GM12878 (cell line): Measurements from ENCODE around the gene TLL2. TPM values are rescaled to one million over a fixed set of nuclear protein-coding genes. Genes with fewer than 3 reads are reported as not detected.
A peak's percentile ranks its signal among the peaks of the same experiment; 100 is the strongest.

Experiments
- DPF2 ChIP-seq: fragments of 450-650 bp; IDR thresholded peaks from 2 replicates; pipeline ENCODE4 v1.6.1; 2017; ENCODE audit warnings: mild to moderate bottlenecking
- GATAD2B ChIP-seq: fragments of 450-650 bp; conservative IDR thresholded peaks from 2 replicates; pipeline ENCODE4 v1.6.1; 2017; ENCODE audit warnings: low read depth, mild to moderate bottlenecking, moderate library complexity
- HDGF ChIP-seq: fragments of 450-650 bp; IDR thresholded peaks from 2 replicates; pipeline ENCODE4 v1.6.1; 2016; ENCODE audit warnings: antibody characterized with exemption
- KDM1A ChIP-seq: fragments of 200-600 bp; sonication (generic); IDR thresholded peaks from 2 replicates; pipeline ENCODE4 v1.6.1; 2016; ENCODE audit warnings: borderline replicate concordance
- POU2F2 ChIP-seq: IDR thresholded peaks from 3 replicates; pipeline ENCODE4 v1.6.1; 2011; ENCODE audit warnings: low read depth, mild to moderate bottlenecking, low read length, borderline replicate concordance
- SMAD1 ChIP-seq: fragments of 450-650 bp; IDR thresholded peaks from 2 replicates; pipeline ENCODE4 v1.6.1; 2018; ENCODE audit warnings: mild to moderate bottlenecking, low read depth; ENCODE audit not compliant: partially characterized antibody
- ZBED1 ChIP-seq: IDR thresholded peaks from 2 replicates; pipeline ENCODE4 v1.6.1; 2016; ENCODE audit warnings: borderline replicate concordance
- ZNF24 ChIP-seq: fragments of 450-650 bp; IDR thresholded peaks from 2 replicates; pipeline ENCODE4 v1.6.1; 2017; ENCODE audit warnings: antibody characterized with exemption, mild to moderate bottlenecking
- polyA plus RNA-seq, 11 experiments: library from polyadenylated mRNA; depleted of rRNA in 4 of 11; unstranded in 6 of 11; stranded (reverse) in 5 of 11; fragments of >200 nt; fragmentation: Nextera tagmentation in 4 of 11; fragmentation: Illumina TruSeq in 1 of 11; extraction: Ambion mirVana in 4 of 11; extraction: Trizol in 1 of 11; gene quantifications; 1 replicate in 1 of 11; 2 replicates in 10 of 11; pipeline versions ENCODE4 v1.2.1 to v1.2.3, GENCODE V29; 2011 to 2016; ENCODE audit warnings: inconsistent platforms in 2 of 11, missing spikeins in 2 of 11, low read depth in 1 of 11
- total RNA-seq, 4 experiments: library from RNA; depleted of rRNA in 3 of 4; stranded (reverse); fragments of >200 nt in 3 of 4; fragmentation: Illumina TruSeq in 1 of 4; extraction: Trizol in 1 of 4; gene quantifications; 2 replicates each; pipeline versions ENCODE4 v1.2.1 to v1.2.3, GENCODE V29; 2013 to 2021
- TF ChIP-seq, protein P1 (sequence below): fragments of 450-650 bp; formaldehyde crosslinking; IDR thresholded peaks from 2 replicates; pipeline ENCODE4 v1.4.0; 2022; ENCODE audit warnings: mild to moderate bottlenecking, moderate library complexity
- TF ChIP-seq, protein P2 (sequence below), 3 experiments: IDR thresholded peaks in 2 of 3; conservative IDR thresholded peaks in 1 of 3; 2 replicates each; pipeline ENCODE4 v1.5.1; 2011; ENCODE audit warnings: low read depth in 3 of 3, low read length in 3 of 3, mild to moderate bottlenecking in 3 of 3, control low read depth in 2 of 3, moderate library complexity in 2 of 3, inconsistent platforms in 1 of 3, mixed read lengths in 1 of 3; ENCODE audit not compliant: control insufficient read depth in 2 of 3, insufficient read depth in 1 of 3; ENCODE audit errors: extremely low read depth in 1 of 3
- TF ChIP-seq, protein P3 (sequence below): fragments of 450-650 bp; IDR thresholded peaks from 2 replicates; pipeline ENCODE4 v1.6.1; 2017; ENCODE audit warnings: antibody characterized with exemption, mild to moderate bottlenecking, moderate library complexity

Gene TLL2
- total and polyA plus RNA-seq, 10 of the 15 experiments (the other 5 are each of a cell fraction or from before 2014, with no cell fraction given) = 0.02 to 2.1 (median 0.52) TPM

DNA sequence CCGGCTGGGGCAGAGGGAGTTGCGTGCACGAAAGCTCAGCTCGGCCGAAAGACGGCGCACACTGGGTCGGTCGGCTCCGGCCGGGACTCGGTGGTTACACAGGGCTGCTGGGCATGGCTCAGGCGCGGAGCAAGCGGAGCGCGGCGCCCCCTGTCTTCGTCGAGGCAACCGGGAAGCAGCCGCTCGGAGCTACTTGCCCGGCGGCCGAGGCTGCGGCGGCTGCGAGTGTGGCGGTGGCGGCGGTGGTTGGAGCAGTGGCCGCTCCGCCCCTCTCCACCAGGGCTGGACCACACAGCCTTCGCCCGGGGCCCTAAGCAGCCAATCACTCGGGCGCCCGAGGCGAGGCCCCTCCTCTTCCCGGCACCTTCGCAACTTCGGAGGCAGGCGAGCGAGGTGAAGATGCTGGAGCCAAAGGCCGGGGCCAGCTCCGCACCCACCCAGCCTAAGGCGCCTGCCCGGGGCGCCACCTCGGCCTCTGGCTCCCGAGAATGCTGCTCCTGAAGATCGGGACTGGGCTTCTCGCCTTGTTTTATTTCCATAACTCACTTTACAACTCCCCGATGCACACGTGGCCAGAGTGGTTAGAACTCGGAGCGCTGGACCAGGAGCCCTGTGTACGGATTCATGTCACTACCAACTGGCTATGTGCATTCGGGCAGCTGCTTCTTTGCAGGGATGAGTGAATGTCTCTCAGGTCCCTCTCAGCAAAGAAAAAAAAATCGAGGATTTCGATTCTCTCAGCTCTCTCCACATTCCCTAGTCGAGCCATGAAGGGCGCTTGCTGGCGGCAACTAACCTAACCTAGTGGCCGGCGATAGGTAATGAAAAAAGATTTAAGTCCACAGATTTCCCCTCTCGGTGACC, at the start of gene TLL2 (continued):
- TF ChIP-seq, protein P1, sequence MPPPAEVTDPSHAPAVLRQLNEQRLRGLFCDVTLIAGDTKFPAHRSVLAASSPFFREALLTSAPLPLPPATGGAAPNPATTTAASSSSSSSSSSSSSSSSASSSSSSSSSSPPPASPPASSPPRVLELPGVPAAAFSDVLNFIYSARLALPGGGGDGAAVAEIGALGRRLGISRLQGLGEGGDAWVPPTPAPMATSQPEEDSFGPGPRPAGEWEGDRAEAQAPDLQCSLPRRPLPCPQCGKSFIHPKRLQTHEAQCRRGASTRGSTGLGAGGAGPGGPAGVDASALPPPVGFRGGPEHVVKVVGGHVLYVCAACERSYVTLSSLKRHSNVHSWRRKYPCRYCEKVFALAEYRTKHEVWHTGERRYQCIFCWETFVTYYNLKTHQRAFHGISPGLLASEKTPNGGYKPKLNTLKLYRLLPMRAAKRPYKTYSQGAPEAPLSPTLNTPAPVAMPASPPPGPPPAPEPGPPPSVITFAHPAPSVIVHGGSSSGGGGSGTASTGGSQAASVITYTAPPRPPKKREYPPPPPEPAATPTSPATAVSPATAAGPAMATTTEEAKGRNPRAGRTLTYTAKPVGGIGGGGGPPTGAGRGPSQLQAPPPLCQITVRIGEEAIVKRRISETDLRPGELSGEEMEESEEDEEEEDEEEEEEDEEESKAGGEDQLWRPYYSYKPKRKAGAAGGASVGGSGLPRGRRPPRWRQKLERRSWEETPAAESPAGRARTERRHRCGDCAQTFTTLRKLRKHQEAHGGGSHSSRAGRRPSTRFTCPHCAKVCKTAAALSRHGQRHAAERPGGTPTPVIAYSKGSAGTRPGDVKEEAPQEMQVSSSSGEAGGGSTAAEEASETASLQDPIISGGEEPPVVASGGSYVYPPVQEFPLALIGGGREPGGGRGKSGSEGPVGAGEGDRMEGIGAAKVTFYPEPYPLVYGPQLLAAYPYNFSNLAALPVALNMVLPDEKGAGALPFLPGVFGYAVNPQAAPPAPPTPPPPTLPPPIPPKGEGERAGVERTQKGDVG (CRISPR knock-in tag) = no peak
- TF ChIP-seq DPF2 (peak; percentile 61), GATAD2B (peak; percentile 41; the same call in 1 of the 2 replicates), SMAD1 (no peak), ZNF24 (no peak), HDGF (no peak), KDM1A (no peak), POU2F2 (no peak), ZBED1 (no peak)
- TF ChIP-seq, protein P2, sequence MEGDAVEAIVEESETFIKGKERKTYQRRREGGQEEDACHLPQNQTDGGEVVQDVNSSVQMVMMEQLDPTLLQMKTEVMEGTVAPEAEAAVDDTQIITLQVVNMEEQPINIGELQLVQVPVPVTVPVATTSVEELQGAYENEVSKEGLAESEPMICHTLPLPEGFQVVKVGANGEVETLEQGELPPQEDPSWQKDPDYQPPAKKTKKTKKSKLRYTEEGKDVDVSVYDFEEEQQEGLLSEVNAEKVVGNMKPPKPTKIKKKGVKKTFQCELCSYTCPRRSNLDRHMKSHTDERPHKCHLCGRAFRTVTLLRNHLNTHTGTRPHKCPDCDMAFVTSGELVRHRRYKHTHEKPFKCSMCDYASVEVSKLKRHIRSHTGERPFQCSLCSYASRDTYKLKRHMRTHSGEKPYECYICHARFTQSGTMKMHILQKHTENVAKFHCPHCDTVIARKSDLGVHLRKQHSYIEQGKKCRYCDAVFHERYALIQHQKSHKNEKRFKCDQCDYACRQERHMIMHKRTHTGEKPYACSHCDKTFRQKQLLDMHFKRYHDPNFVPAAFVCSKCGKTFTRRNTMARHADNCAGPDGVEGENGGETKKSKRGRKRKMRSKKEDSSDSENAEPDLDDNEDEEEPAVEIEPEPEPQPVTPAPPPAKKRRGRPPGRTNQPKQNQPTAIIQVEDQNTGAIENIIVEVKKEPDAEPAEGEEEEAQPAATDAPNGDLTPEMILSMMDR (IDR thresholded peaks at IDR 0.05 in 2 of 3, conservative IDR thresholded peaks at IDR 0.05 in 1 of 3; ENCODE audit: control insufficient read depth in 2 of 3, extremely low read depth in 1 of 3, insufficient read depth in 1 of 3, low read depth in 3 of 3, low read length in 3 of 3) = peak; percentile 28 to 54 (median 52); a peak in 5 of 6 replicates
- TF ChIP-seq, protein P3, sequence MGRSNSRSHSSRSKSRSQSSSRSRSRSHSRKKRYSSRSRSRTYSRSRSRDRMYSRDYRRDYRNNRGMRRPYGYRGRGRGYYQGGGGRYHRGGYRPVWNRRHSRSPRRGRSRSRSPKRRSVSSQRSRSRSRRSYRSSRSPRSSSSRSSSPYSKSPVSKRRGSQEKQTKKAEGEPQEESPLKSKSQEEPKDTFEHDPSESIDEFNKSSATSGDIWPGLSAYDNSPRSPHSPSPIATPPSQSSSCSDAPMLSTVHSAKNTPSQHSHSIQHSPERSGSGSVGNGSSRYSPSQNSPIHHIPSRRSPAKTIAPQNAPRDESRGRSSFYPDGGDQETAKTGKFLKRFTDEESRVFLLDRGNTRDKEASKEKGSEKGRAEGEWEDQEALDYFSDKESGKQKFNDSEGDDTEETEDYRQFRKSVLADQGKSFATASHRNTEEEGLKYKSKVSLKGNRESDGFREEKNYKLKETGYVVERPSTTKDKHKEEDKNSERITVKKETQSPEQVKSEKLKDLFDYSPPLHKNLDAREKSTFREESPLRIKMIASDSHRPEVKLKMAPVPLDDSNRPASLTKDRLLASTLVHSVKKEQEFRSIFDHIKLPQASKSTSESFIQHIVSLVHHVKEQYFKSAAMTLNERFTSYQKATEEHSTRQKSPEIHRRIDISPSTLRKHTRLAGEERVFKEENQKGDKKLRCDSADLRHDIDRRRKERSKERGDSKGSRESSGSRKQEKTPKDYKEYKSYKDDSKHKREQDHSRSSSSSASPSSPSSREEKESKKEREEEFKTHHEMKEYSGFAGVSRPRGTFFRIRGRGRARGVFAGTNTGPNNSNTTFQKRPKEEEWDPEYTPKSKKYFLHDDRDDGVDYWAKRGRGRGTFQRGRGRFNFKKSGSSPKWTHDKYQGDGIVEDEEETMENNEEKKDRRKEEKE = no peak
